Measurements from ENCODE around the gene PLCZ1.

The PLCZ1 gene

DNA sequence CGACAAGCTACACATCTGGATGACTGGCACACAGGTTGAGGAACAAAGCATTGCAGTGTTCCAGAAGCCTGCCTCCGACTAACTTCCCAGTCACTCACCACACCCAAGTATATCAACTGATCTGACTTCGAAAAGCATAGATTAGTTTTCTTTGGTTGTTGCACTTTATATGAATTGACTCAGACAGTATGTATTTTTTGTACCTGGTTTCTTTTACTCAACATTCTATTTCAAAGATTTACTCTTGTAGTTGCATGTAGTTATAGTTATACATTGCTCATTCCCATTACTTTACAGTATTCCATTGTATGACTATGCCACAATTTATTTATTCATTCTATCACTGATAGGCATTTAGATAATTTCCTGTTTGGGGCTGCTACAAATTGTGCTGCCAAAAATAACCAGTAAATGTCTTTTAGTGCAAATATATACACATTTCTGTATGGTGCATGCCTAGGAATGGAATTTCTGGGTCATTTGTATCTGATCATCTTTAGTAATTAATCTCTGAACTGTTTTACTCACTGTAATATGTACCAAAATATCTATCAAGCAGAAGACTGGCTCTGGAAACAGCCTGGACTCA, 17.8 kb downstream of the PLCZ1 start:
- TF ChIP-seq, protein P1, sequence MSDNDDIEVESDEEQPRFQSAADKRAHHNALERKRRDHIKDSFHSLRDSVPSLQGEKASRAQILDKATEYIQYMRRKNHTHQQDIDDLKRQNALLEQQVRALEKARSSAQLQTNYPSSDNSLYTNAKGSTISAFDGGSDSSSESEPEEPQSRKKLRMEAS (IDR thresholded peaks at IDR 0.05; ENCODE audit: low read depth, low read length), result no peak
- no peak for TF ChIP-seq POLR2A (IDR thresholded peaks at IDR 0.05; ENCODE audit: extremely low read depth, insufficient read length)
- TF ChIP-seq MYC (IDR thresholded peaks at IDR 0.05; ENCODE audit: low read depth, low read length), result no peak
- TF ChIP-seq, protein P2, sequence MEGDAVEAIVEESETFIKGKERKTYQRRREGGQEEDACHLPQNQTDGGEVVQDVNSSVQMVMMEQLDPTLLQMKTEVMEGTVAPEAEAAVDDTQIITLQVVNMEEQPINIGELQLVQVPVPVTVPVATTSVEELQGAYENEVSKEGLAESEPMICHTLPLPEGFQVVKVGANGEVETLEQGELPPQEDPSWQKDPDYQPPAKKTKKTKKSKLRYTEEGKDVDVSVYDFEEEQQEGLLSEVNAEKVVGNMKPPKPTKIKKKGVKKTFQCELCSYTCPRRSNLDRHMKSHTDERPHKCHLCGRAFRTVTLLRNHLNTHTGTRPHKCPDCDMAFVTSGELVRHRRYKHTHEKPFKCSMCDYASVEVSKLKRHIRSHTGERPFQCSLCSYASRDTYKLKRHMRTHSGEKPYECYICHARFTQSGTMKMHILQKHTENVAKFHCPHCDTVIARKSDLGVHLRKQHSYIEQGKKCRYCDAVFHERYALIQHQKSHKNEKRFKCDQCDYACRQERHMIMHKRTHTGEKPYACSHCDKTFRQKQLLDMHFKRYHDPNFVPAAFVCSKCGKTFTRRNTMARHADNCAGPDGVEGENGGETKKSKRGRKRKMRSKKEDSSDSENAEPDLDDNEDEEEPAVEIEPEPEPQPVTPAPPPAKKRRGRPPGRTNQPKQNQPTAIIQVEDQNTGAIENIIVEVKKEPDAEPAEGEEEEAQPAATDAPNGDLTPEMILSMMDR (IDR thresholded peaks at IDR 0.05; ENCODE audit: low read depth, low read length), result no peak
- no peak for DNase-seq (ENCODE audit: low read depth)
- H3K4me3 ChIP-seq (ENCODE audit: low read depth, low read length), result no peak overlapping the region

DNA sequence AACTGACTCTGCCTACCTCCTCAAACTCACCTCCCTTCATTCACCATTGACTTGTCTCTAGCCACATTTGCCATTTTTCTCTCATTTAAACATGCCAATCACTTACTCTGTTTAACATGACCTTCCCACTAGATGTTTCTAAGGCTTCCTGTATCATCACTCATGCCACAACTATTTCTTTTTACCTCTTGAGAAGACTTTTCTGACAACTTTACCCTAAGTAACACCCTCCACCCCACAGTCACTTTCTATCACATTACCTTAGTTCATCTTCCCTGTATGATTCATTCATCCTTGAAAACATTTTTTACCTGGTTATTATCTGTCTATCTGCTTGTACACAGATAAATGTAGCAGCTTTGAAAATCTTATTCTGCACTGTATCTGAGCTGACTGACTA, 19.4 kb downstream of the PLCZ1 start:
- TF ChIP-seq, protein P2 (IDR thresholded peaks at IDR 0.05; ENCODE audit: low read depth, low read length), result no peak
- no peak for TF ChIP-seq MYC (IDR thresholded peaks at IDR 0.05; ENCODE audit: low read depth, low read length)
- no peak for TF ChIP-seq POLR2A (IDR thresholded peaks at IDR 0.05; ENCODE audit: extremely low read depth, insufficient read length)
- TF ChIP-seq, protein P1 (IDR thresholded peaks at IDR 0.05; ENCODE audit: low read depth, low read length), result no peak
- DNase-seq (ENCODE audit: low read depth), result no peak
- H3K4me3 ChIP-seq (ENCODE audit: low read depth, low read length), result no peak overlapping the region

DNA sequence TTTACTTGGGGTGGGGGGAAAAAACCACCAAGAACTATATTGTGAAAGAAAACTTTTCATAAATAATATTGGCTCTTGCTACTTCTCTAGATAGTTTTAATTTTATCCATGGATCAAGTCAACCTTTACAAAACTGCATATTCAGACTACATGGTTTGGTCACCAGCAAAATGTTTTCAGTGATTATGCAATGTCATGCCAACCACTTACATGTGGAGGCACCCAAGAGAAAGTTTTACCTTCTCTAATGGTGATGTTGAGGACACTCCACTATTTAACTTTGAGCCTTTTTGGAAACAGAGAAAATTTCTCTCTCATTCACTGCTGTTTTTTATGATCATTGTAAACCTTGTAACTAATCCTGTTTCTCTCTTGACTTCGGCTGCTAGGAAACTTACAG, 21.6 kb downstream of the PLCZ1 start:
- DNase-seq (ENCODE audit: low read depth), result peak; percentile 29
- no peak overlapping the region for H3K4me3 ChIP-seq (ENCODE audit: low read depth, low read length)
- TF ChIP-seq, protein P1 (IDR thresholded peaks at IDR 0.05; ENCODE audit: low read depth, low read length), result no peak
- TF ChIP-seq POLR2A (IDR thresholded peaks at IDR 0.05; ENCODE audit: extremely low read depth, insufficient read length) (no peak), MYC (IDR thresholded peaks at IDR 0.05; ENCODE audit: low read depth, low read length) (no peak)
- TF ChIP-seq, protein P2 (IDR thresholded peaks at IDR 0.05; ENCODE audit: low read depth, low read length), result no peak

DNA sequence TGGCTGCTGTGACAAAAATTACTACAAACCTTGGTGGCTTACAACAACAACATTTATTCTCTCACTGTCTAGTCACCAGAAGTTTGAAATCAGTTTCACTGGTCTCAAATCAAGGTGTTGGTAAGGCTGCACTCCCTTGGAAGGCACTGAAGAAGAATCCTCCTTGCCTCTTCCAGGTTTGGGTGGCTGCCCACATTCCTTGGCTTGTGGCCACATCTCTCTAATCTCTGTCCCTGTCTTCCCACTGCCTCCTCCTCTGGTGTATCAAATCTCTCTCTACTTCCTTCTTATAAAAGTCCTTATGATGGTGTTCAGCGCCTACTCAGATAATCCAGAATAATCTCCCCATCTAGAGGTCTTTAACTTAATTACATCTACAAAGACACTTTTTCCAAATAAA, 31.0 kb downstream of the PLCZ1 start:
- TF ChIP-seq MYC (IDR thresholded peaks at IDR 0.05; ENCODE audit: low read depth, low read length) (no peak), POLR2A (IDR thresholded peaks at IDR 0.05; ENCODE audit: extremely low read depth, insufficient read length) (no peak)
- TF ChIP-seq, protein P1 (IDR thresholded peaks at IDR 0.05; ENCODE audit: low read depth, low read length), result no peak
- TF ChIP-seq, protein P2 (IDR thresholded peaks at IDR 0.05; ENCODE audit: low read depth, low read length), result no peak
- DNase-seq (ENCODE audit: low read depth), result no peak
- no peak overlapping the region for H3K4me3 ChIP-seq (ENCODE audit: low read depth, low read length)

DNA sequence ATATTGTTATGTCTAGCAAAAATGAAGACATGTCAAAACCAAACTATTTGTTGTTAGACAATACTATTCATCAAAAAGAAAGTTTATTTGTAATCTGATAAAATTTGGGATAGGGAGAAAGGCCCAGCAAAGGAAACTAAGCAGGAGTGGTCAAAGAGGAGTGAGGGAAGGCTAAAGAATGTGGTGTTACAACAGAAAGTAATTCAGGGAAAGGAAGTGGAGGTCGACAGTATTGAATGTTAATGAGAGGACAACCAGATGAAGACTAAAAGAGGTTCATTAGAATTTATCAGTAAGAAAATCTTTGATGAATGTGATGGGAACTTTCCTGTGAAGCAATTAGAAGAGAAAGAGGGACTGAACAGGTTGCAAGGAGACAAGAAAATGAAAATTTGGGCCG, 33.9 kb downstream of the PLCZ1 start:
- H3K4me3 ChIP-seq (ENCODE audit: low read depth, low read length), result no peak overlapping the region
- TF ChIP-seq POLR2A (IDR thresholded peaks at IDR 0.05; ENCODE audit: extremely low read depth, insufficient read length) (no peak), MYC (IDR thresholded peaks at IDR 0.05; ENCODE audit: low read depth, low read length) (no peak)
- TF ChIP-seq, protein P1 (IDR thresholded peaks at IDR 0.05; ENCODE audit: low read depth, low read length), result no peak
- TF ChIP-seq, protein P2 (IDR thresholded peaks at IDR 0.05; ENCODE audit: low read depth, low read length), result no peak
- DNase-seq (ENCODE audit: low read depth), result no peak

Data from NB4 (cell line).